Trophoblast cell (in vitro differentiated cells and primary cell): Measurements from ENCODE around the gene RABGAP1.

Experiments used
- DNase-seq, 2 donors: peaks; one replicate each; pipeline ENCODE4 v3.0.0-alpha.2; 2016
- H2AFZ ChIP-seq: 2 replicates; pipeline ENCODE4 v1.6.1; 2013; ENCODE audit warnings: low read length, moderate library complexity, mild to moderate bottlenecking; ENCODE audit not compliant: insufficient read depth, poor library complexity
- H2AK5ac ChIP-seq: 2 replicates; pipeline ENCODE4 v1.6.1; 2013; ENCODE audit warnings: mild to moderate bottlenecking, low read length
- H2BK120ac ChIP-seq: 2 replicates; pipeline ENCODE4 v1.6.1; 2013; ENCODE audit warnings: low read length, mild to moderate bottlenecking, moderate library complexity; ENCODE audit not compliant: insufficient read depth, poor library complexity
- H2BK12ac ChIP-seq: 2 replicates; pipeline ENCODE4 v1.6.1; 2013; ENCODE audit warnings: mild to moderate bottlenecking, low read length, moderate library complexity
- H2BK5ac ChIP-seq: 2 replicates; pipeline ENCODE4 v1.6.1; 2013; ENCODE audit warnings: low read length, low read depth, moderate library complexity, mild to moderate bottlenecking; ENCODE audit not compliant: poor library complexity
- H3K14ac ChIP-seq: 2 replicates; pipeline ENCODE4 v1.6.1; 2013; ENCODE audit warnings: mild to moderate bottlenecking, low read length
- H3K18ac ChIP-seq: 2 replicates; pipeline ENCODE4 v1.6.1; 2013; ENCODE audit warnings: mild to moderate bottlenecking, low read length
- H3K23ac ChIP-seq: 2 replicates; pipeline ENCODE4 v1.6.1; 2013; ENCODE audit warnings: low read length
- H3K27ac ChIP-seq: 2 replicates; pipeline ENCODE4 v1.5.1; 2013; ENCODE audit warnings: low read depth, mild to moderate bottlenecking, inconsistent platforms, low read length, moderate library complexity
- H3K27me3 ChIP-seq: 2 replicates; pipeline ENCODE4 v1.6.1; 2013; ENCODE audit warnings: inconsistent platforms, mild to moderate bottlenecking, low read length, moderate library complexity; ENCODE audit not compliant: insufficient read depth
- H3K36me3 ChIP-seq, 2 experiments: 1 replicate in 1 of 2; 2 replicates in 1 of 2; pipeline ENCODE4 v1.6.1; 2013; ENCODE audit warnings: low read length in 2 of 2, mild to moderate bottlenecking in 2 of 2, moderate library complexity in 1 of 2; ENCODE audit not compliant: insufficient read depth in 2 of 2, control insufficient read depth in 1 of 2
- H3K4ac ChIP-seq: 2 replicates; pipeline ENCODE4 v1.6.1; 2013; ENCODE audit warnings: low read depth, mild to moderate bottlenecking, low read length, moderate library complexity
- H3K4me1 ChIP-seq, 2 experiments: 1 replicate in 1 of 2; 2 replicates in 1 of 2; pipeline ENCODE4 v1.6.1; 2013; ENCODE audit warnings: low read length in 2 of 2, mild to moderate bottlenecking in 2 of 2, moderate library complexity in 1 of 2; ENCODE audit not compliant: insufficient read depth in 2 of 2, control insufficient read depth in 1 of 2
- H3K4me2 ChIP-seq: 2 replicates; pipeline ENCODE4 v1.6.1; 2013; ENCODE audit warnings: inconsistent platforms, mild to moderate bottlenecking, low read length, moderate library complexity
- H3K4me3 ChIP-seq: 2 replicates; pipeline ENCODE4 v1.5.1; 2013; ENCODE audit warnings: mild to moderate bottlenecking, low read depth, low read length, inconsistent platforms
- H3K79me1 ChIP-seq: one replicate; pipeline ENCODE4 v1.6.1; 2013; ENCODE audit warnings: low read length
- H3K79me2 ChIP-seq: 2 replicates; pipeline ENCODE4 v1.6.1; 2013; ENCODE audit warnings: low read length, mild to moderate bottlenecking; ENCODE audit not compliant: control insufficient read depth, insufficient read depth, poor library complexity
- H3K9ac ChIP-seq: 2 replicates; pipeline ENCODE4 v1.6.1; 2013; ENCODE audit warnings: mild to moderate bottlenecking, low read length
- H3K9me3 ChIP-seq: 2 replicates; pipeline ENCODE4 v1.6.1; 2013; ENCODE audit warnings: low read depth, mild to moderate bottlenecking, control low read depth, inconsistent platforms, low read length; ENCODE audit not compliant: insufficient read depth
- H4K12ac ChIP-seq: 2 replicates; pipeline ENCODE4 v1.6.1; 2013; ENCODE audit warnings: low read depth, mild to moderate bottlenecking, low read length, moderate library complexity
- H4K8ac ChIP-seq: 2 replicates; pipeline ENCODE4 v1.6.1; 2013; ENCODE audit warnings: low read depth, mild to moderate bottlenecking, low read length, moderate library complexity
- H4K91ac ChIP-seq: one replicate; pipeline ENCODE4 v1.6.1; 2013; ENCODE audit warnings: low read depth, mild to moderate bottlenecking, low read length, moderate library complexity
- WGBS: extraction: QIAGEN DNeasy Blood & Tissue Kit; methylation state at CpG from one replicate; pipeline ENCODE4 v1.1.7; 2013; ENCODE audit warnings: missing lambda C conversion rate; ENCODE audit not compliant: insufficient read length, insufficient coverage; ENCODE audit errors: extremely low coverage; 5-methylcytosine and 5-hydroxymethylcytosine counted together

Gene RABGAP1

DNA sequence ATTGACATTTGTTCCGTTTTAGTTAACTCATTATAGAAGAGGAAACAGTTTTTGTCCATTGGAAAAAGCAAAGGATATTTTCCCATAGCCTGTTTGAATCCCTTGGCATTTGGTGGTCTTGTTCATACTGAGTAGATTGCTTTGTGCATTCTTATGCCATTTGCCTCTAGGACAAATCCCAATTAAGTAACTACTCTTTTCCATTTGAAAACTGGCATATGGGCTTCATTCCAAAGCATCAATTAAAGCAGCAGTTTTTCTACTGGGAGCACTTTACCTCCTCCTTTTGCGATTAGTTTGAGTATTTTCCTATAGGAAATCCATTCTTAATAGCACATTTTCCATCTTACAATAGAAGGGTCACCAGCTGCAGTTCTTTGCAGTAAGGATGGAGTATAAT is 123.9 kb downstream of the RABGAP1 start:
- no peak overlapping the region for H4K12ac ChIP-seq
- H3K4me1 ChIP-seq = peaks cover under 1% of the 10 kb centered on the region in 2 experiments
- H3K36me3 ChIP-seq = peaks cover 5 to 8% of the 10 kb centered on the region in 2 experiments
- H2BK5ac ChIP-seq = no peak overlapping the region
- H2AFZ ChIP-seq = no peak overlapping the region
- H3K27me3 ChIP-seq = no peaks in the 10 kb centered on the region
- H3K4ac ChIP-seq = no peak overlapping the region
- no peak overlapping the region for H2BK120ac ChIP-seq
- no peak overlapping the region for H2AK5ac ChIP-seq
- no peak overlapping the region for H3K27ac ChIP-seq
- no peak overlapping the region for H4K8ac ChIP-seq
- H3K4me3 ChIP-seq = no peak overlapping the region
- no peak overlapping the region for H3K18ac ChIP-seq
- no peaks in the 10 kb centered on the region for H3K9me3 ChIP-seq
- no peak for DNase-seq
- H3K9ac ChIP-seq = no peak overlapping the region
- H3K79me2 ChIP-seq = peaks cover 2% of the 10 kb centered on the region
- no peak overlapping the region for H3K23ac ChIP-seq
- no peak overlapping the region for H3K14ac ChIP-seq
- no peak overlapping the region for H4K91ac ChIP-seq
- no peak overlapping the region for H3K4me2 ChIP-seq
- WGBS = no CpG with 5 or more reads among the region's 2 CpGs
- H3K79me1 ChIP-seq = no peaks in the 10 kb centered on the region
- H2BK12ac ChIP-seq = no peak overlapping the region

DNA sequence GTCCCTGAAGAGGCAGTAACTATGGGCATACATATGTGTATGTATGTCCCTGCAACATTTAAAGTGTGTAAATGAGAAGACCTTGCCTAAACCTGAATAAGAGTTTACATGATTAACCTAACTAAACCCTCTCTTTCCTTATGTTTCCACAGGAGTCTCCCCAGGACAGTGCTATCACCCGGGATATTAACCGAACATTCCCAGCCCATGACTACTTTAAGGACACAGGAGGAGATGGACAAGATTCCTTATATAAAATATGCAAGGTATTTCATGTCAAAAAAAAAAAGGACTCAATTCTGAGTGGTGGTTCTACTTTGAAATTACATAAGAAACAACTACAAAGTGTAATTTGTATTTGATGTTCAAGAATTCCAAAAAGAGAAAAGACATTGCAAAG is 124.4 kb downstream of the RABGAP1 start:
- Histone ChIP-seq H4K91ac (no peak overlapping the region), H4K12ac (no peak overlapping the region), H4K8ac (no peak overlapping the region), H3K36me3 (peaks cover 5 to 8% of the 10 kb centered on the region in 2 experiments), H3K27ac (no peak overlapping the region), H3K9me3 (no peaks in the 10 kb centered on the region), H3K4me3 (no peak overlapping the region), H3K4ac (no peak overlapping the region), H2BK12ac (no peak overlapping the region), H3K9ac (no peak overlapping the region), H3K79me1 (no peaks in the 10 kb centered on the region), H2AK5ac (no peak overlapping the region), H3K27me3 (no peaks in the 10 kb centered on the region), H2BK5ac (no peak overlapping the region), H3K23ac (no peak overlapping the region), H3K4me2 (no peak overlapping the region), H3K14ac (no peak overlapping the region), H3K79me2 (peaks cover 2% of the 10 kb centered on the region), H3K4me1 (no peaks in the 10 kb centered on the region), H3K18ac (no peak overlapping the region), H2AFZ (no peak overlapping the region), H2BK120ac (no peak overlapping the region)
- DNase-seq = no peak
- no CpG with 5 or more reads among the region's 2 CpGs for WGBS

DNA sequence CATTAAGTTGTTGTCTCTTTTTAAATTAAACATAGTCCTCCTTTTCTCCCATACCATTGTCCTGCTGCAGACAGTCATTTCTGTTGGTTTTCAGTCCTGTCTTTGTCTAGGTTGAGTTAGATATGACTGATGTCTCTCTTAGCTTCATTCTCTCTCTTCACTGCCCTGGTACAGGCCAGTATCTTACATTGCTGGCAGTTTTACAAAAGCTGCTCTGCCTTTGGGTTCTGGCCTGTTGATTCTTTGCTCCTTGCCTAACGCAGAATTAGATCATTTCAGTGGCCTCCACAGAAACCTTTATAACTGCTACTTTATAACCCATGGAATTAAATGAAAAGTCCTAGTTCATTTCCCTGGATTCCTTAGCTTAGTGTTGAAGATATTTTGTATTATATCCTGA is 126.3 kb downstream of the RABGAP1 start:
- Histone ChIP-seq H3K27ac (no peak overlapping the region), H3K14ac (no peak overlapping the region), H2AFZ (no peak overlapping the region), H3K4me1 (no peaks in the 10 kb centered on the region), H4K8ac (no peak overlapping the region), H3K79me1 (no peaks in the 10 kb centered on the region), H2BK12ac (no peak overlapping the region), H2BK120ac (no peak overlapping the region), H3K4me2 (no peak overlapping the region), H2BK5ac (no peak overlapping the region), H4K91ac (no peak overlapping the region), H3K4me3 (no peak overlapping the region), H3K23ac (no peak overlapping the region), H3K4ac (no peak overlapping the region), H3K79me2 (peaks cover 2% of the 10 kb centered on the region), H3K9me3 (no peaks in the 10 kb centered on the region), H2AK5ac (no peak overlapping the region), H3K27me3 (no peaks in the 10 kb centered on the region), H4K12ac (no peak overlapping the region), H3K18ac (no peak overlapping the region), H3K9ac (no peak overlapping the region), H3K36me3 (peaks cover 5 to 8% of the 10 kb centered on the region in 2 experiments)
- WGBS = no CpG with 5 or more reads among the region's 1 CpG
- DNase-seq = no peak

DNA sequence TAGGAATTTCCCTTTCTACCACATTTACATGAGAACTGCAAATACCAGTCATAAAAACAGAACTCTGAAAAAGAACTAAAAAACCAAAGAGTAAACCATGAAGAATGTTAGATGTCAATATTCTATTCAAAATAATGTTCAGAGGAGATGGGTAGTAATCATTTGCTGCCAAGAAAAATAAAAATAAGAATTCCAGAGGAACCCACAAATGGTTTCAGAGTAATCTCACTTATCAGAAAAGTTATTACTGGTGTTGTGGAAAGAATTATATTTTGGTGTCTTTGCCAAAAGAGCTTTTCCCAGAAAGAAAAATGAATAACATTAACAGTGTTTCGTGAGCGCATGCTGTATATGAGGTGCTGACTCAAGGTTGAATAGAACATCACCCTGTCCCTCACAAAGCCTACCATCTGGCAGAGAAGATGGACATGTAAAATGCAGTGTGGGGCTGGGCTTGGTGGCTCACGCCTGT is 128.2 kb downstream of the RABGAP1 start:
- H2BK5ac ChIP-seq = no peak overlapping the region
- H2AFZ ChIP-seq = no peak overlapping the region

More for the DNA sequence above, 128.2 kb downstream of the RABGAP1 start:
- H3K4me1 ChIP-seq = no peaks in the 10 kb centered on the region
- no peak overlapping the region for H3K4ac ChIP-seq
- no peak overlapping the region for H3K23ac ChIP-seq
- H3K4me2 ChIP-seq = no peak overlapping the region
- H3K79me2 ChIP-seq = no peaks in the 10 kb centered on the region
- WGBS = no CpG with 5 or more reads among the region's 3 CpGs
- H3K18ac ChIP-seq = no peak overlapping the region
- H3K27ac ChIP-seq = no peak overlapping the region
- peaks cover 5 to 11% of the 10 kb centered on the region in 2 experiments for H3K36me3 ChIP-seq
- no peaks in the 10 kb centered on the region for H3K9me3 ChIP-seq
- DNase-seq = no peak
- no peaks in the 10 kb centered on the region for H3K79me1 ChIP-seq
- H2BK12ac ChIP-seq = no peak overlapping the region
- H3K27me3 ChIP-seq = no peaks in the 10 kb centered on the region
- no peak overlapping the region for H2AK5ac ChIP-seq
- H4K91ac ChIP-seq = no peak overlapping the region
- no peak overlapping the region for H4K12ac ChIP-seq
- no peak overlapping the region for H3K4me3 ChIP-seq
- H3K14ac ChIP-seq = no peak overlapping the region
- no peak overlapping the region for H4K8ac ChIP-seq
- H2BK120ac ChIP-seq = no peak overlapping the region
- H3K9ac ChIP-seq = no peak overlapping the region
